K562 (cell line): ENCODE measurements around the gene LTN1. TPM values are rescaled to one million over a fixed set of nuclear protein-coding genes. Genes with fewer than 3 reads are reported as not detected.
A peak's percentile ranks its signal among the peaks of the same experiment; 100 is the strongest.

ENCODE experiments used
- BACH1 ChIP-seq: fragments of 200-800 bp; sonication (Bioruptor generic); IDR thresholded peaks from 2 replicates; pipeline ENCODE4 v1.6.1; 2016; ENCODE audit warnings: missing genetic modification characterization, missing compliant biosample characterization
- CCAR2 ChIP-seq: fragments of 200-400 bp; formaldehyde crosslinking; IDR thresholded peaks from 2 replicates; pipeline ENCODE4 v1.6.1; 2017; ENCODE audit warnings: mild to moderate bottlenecking, low read depth, low read length
- E2F3 ChIP-seq: fragments of 250-450 bp; sonication (Bioruptor Pico); IDR thresholded peaks from 2 replicates; pipeline ENCODE4 v1.4.0; 2020; ENCODE audit warnings: mild to moderate bottlenecking
- EGR1 ChIP-seq: fragments of 450-650 bp; conservative IDR thresholded peaks from 2 replicates; pipeline ENCODE4 v1.6.1; 2017; ENCODE audit warnings: mild to moderate bottlenecking
- FOSL1 ChIP-seq: fragments of 200-800 bp; sonication (Bioruptor generic); conservative IDR thresholded peaks from 2 replicates; pipeline ENCODE4 v1.6.1; 2016; ENCODE audit warnings: missing genetic modification characterization, missing compliant biosample characterization
- NR2C2 ChIP-seq, 2 experiments: fragments of 200-800 bp in 1 of 2; sonication (Bioruptor generic) in 1 of 2; sonication (generic) in 1 of 2; formaldehyde crosslinking in 1 of 2; IDR thresholded peaks; 2 replicates each; pipeline versions ENCODE4 v1.6.1 to v1.8.0; 2016 to 2022; ENCODE audit warnings: mild to moderate bottlenecking in 1 of 2, missing compliant biosample characterization in 1 of 2, missing genetic modification characterization in 1 of 2, missing genetic modification reagents in 1 of 2
- POLR2AphosphoS5 ChIP-seq: IDR thresholded peaks from 2 replicates; pipeline ENCODE4 v1.6.1; 2011; ENCODE audit warnings: mild to moderate bottlenecking, low read depth, low read length, moderate library complexity; ENCODE audit not compliant: control insufficient read depth, insufficient read depth
- PTRF ChIP-seq: fragments of 450-650 bp; IDR thresholded peaks from 2 replicates; pipeline ENCODE4 v1.6.1; 2016; ENCODE audit warnings: mild to moderate bottlenecking, missing genetic modification characterization, missing compliant biosample characterization
- SIN3B ChIP-seq: fragments of 450-650 bp; IDR thresholded peaks from 2 replicates; pipeline ENCODE4 v1.6.1; 2017; ENCODE audit warnings: low read depth, mild to moderate bottlenecking, moderate library complexity
- TAF1 ChIP-seq: IDR thresholded peaks from 2 replicates; pipeline ENCODE4 v1.6.1; 2011; ENCODE audit warnings: mild to moderate bottlenecking, low read length, moderate library complexity; ENCODE audit not compliant: insufficient read depth, control insufficient read depth, severe bottlenecking; ENCODE audit errors: extremely low read depth
- TBP ChIP-seq: optimal IDR thresholded peaks from 2 replicates; pipeline ENCODE3; 2011; ENCODE audit warnings: low read depth, low read length, improper control_type of control experiment
- THRAP3 ChIP-seq: fragments of 450-650 bp; IDR thresholded peaks from 2 replicates; pipeline ENCODE4 v1.6.1; 2016; ENCODE audit warnings: mild to moderate bottlenecking, inconsistent platforms, borderline replicate concordance
- YBX1 ChIP-seq: fragments of 450-650 bp; IDR thresholded peaks from 2 replicates; pipeline ENCODE4 v1.7.1; 2016; ENCODE audit warnings: mild to moderate bottlenecking
- ZBTB17 ChIP-seq: fragments of 450-650 bp; formaldehyde crosslinking; IDR thresholded peaks from 2 replicates; pipeline ENCODE4 v1.4.0; 2020; ENCODE audit warnings: mild to moderate bottlenecking
- ZKSCAN8 ChIP-seq: fragments of 200-800 bp; sonication (Bioruptor generic); IDR thresholded peaks from 2 replicates; pipeline ENCODE4 v1.6.1; 2016; ENCODE audit warnings: missing genetic modification characterization, missing compliant biosample characterization
- ZNF41 ChIP-seq: fragments of 250-450 bp; sonication (Bioruptor Pico); conservative IDR thresholded peaks from 2 replicates; pipeline ENCODE4 v1.4.0; 2020; ENCODE audit warnings: mild to moderate bottlenecking
- ZNF431 ChIP-seq: sonication (generic); formaldehyde crosslinking; IDR thresholded peaks from 2 replicates; pipeline ENCODE4 v1.8.0; 2022; ENCODE audit warnings: mild to moderate bottlenecking, missing genetic modification reagents
- ZNF589 ChIP-seq: fragments of 200-800 bp; sonication (Bioruptor generic); IDR thresholded peaks from 2 replicates; pipeline ENCODE4 v1.6.1; 2016; ENCODE audit warnings: low read depth, missing genetic modification characterization, missing compliant biosample characterization
- polyA plus RNA-seq, 8 experiments: library from polyadenylated mRNA; depleted of rRNA in 4 of 8; stranded (reverse) in 5 of 8; unstranded in 3 of 8; fragments of >200 nt; fragmentation: Nextera tagmentation in 2 of 8; fragmentation: Illumina TruSeq in 1 of 8; extraction: Ambion mirVana in 2 of 8; extraction: Trizol in 1 of 8; gene quantifications; 2 replicates each; pipeline versions ENCODE4 v1.2.1 to v1.2.3, GENCODE V29; 2011 to 2014; ENCODE audit warnings: inconsistent platforms in 1 of 8, missing spikeins in 1 of 8
- total RNA-seq, 7 experiments: library from RNA; depleted of rRNA in 6 of 7; stranded (reverse); fragments of >200 nt in 6 of 7; fragmentation: Illumina TruSeq in 2 of 7; extraction: Trizol in 2 of 7; gene quantifications; 2 replicates each; pipeline versions ENCODE4 v1.2.1 to v1.2.3, GENCODE V29; 2011 to 2021; ENCODE audit warnings: low replicate concordance in 1 of 7
- TF ChIP-seq, protein P1 (sequence below): fragments of 200-800 bp; sonication (Bioruptor generic); IDR thresholded peaks from 2 replicates; pipeline ENCODE4 v1.6.1; 2017; ENCODE audit warnings: missing genetic modification characterization, missing compliant biosample characterization
- TF ChIP-seq, protein P2 (sequence below): fragments of 450-650 bp; formaldehyde crosslinking; IDR thresholded peaks from 2 replicates; pipeline ENCODE4 v1.4.0; 2020; ENCODE audit warnings: mild to moderate bottlenecking, mixed read lengths
- TF ChIP-seq, protein P3 (sequence below): fragments of 450-650 bp; IDR thresholded peaks from 2 replicates; pipeline ENCODE4 v1.6.1; 2016; ENCODE audit warnings: missing biosample characterization, missing genetic modification characterization
- TF ChIP-seq, protein P4 (sequence below): fragments of 450-650 bp; IDR thresholded peaks from 2 replicates; pipeline ENCODE4 v1.6.1; 2018; ENCODE audit not compliant: partially characterized antibody

The LTN1 gene
- total and polyA plus RNA-seq, 9 of the 15 experiments (the other 6 are each of a cell fraction or from before 2014, with no cell fraction given): 15.7 to 49.6 (median 28.7) TPM

DNA sequence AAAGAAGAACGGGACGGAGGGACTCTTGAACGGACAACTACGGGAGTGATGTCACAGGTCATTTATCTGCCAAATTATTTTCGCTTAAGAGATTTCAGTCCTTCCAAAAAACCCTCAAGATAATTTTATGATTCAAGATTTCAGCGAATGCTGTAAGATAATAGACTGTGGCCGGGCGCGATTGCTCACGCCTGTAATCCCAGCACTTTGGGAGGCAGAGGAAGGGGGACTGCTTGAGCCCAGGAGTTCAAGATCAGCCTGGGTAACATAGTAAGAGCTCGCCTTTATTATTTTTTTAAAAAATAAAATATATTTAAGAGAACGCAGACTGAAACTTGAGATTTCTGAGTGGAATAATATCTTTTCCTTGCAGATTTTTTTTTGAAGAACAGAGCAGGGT, 25.9 kb upstream of the LTN1 start (continued):
- TF ChIP-seq, protein P1, sequence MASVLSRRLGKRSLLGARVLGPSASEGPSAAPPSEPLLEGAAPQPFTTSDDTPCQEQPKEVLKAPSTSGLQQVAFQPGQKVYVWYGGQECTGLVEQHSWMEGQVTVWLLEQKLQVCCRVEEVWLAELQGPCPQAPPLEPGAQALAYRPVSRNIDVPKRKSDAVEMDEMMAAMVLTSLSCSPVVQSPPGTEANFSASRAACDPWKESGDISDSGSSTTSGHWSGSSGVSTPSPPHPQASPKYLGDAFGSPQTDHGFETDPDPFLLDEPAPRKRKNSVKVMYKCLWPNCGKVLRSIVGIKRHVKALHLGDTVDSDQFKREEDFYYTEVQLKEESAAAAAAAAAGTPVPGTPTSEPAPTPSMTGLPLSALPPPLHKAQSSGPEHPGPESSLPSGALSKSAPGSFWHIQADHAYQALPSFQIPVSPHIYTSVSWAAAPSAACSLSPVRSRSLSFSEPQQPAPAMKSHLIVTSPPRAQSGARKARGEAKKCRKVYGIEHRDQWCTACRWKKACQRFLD (CRISPR knock-in tag): peak; percentile 6; the same call in 1 of the 2 replicates
- TF ChIP-seq TBP (no peak), ZKSCAN8 (no peak), ZNF431 (no peak), EGR1 (no peak), POLR2AphosphoS5 (no peak; the same call in 1 of the 2 replicates), SIN3B (no peak), BACH1 (tag) (0 out of 2 replicates have a peak, but pooled peaks have one; percentile 30), YBX1 (no peak), FOSL1 (tag) (no peak), ZBTB17 (CRISPR knock-in tag) (peak; percentile 97), NR2C2 (CRISPR knock-in tag; IDR thresholded peaks at IDR 0.05) (no peak), NR2C2 (tag; IDR thresholded peaks at IDR 0.05) (0 out of 2 replicates have a peak, but pooled peaks have one; percentile 35), TAF1 (no peak), CCAR2 (no peak), E2F3 (CRISPR knock-in tag) (no peak), PTRF (no peak), ZNF589 (peak; percentile 73), THRAP3 (no peak), ZNF41 (no peak)
- TF ChIP-seq, protein P2, sequence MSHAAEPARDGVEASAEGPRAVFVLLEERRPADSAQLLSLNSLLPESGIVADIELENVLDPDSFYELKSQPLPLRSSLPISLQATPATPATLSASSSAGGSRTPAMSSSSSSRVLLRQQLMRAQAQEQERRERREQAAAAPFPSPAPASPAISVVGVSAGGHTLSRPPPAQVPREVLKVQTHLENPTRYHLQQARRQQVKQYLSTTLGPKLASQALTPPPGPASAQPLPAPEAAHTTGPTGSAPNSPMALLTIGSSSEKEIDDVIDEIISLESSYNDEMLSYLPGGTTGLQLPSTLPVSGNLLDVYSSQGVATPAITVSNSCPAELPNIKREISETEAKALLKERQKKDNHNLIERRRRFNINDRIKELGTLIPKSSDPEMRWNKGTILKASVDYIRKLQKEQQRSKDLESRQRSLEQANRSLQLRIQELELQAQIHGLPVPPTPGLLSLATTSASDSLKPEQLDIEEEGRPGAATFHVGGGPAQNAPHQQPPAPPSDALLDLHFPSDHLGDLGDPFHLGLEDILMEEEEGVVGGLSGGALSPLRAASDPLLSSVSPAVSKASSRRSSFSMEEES (CRISPR knock-in tag): no peak
- TF ChIP-seq, protein P3, sequence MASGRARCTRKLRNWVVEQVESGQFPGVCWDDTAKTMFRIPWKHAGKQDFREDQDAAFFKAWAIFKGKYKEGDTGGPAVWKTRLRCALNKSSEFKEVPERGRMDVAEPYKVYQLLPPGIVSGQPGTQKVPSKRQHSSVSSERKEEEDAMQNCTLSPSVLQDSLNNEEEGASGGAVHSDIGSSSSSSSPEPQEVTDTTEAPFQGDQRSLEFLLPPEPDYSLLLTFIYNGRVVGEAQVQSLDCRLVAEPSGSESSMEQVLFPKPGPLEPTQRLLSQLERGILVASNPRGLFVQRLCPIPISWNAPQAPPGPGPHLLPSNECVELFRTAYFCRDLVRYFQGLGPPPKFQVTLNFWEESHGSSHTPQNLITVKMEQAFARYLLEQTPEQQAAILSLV (tag): no peak
- TF ChIP-seq, protein P4, sequence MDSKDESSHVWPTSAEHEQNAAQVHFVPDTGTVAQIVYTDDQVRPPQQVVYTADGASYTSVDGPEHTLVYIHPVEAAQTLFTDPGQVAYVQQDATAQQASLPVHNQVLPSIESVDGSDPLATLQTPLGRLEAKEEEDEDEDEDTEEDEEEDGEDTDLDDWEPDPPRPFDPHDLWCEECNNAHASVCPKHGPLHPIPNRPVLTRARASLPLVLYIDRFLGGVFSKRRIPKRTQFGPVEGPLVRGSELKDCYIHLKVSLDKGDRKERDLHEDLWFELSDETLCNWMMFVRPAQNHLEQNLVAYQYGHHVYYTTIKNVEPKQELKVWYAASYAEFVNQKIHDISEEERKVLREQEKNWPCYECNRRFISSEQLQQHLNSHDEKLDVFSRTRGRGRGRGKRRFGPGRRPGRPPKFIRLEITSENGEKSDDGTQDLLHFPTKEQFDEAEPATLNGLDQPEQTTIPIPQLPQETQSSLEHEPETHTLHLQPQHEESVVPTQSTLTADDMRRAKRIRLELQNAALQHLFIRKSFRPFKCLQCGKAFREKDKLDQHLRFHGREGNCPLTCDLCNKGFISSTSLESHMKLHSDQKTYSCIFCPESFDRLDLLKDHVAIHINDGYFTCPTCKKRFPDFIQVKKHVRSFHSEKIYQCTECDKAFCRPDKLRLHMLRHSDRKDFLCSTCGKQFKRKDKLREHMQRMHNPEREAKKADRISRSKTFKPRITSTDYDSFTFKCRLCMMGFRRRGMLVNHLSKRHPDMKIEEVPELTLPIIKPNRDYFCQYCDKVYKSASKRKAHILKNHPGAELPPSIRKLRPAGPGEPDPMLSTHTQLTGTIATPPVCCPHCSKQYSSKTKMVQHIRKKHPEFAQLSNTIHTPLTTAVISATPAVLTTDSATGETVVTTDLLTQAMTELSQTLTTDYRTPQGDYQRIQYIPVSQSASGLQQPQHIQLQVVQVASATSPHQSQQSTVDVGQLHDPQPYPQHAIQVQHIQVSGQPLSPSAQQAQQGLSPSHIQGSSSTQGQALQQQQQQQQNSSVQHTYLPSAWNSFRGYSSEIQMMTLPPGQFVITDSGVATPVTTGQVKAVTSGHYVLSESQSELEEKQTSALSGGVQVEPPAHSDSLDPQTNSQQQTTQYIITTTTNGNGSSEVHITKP: peak; percentile 48
